GM19238 (cell line): ENCODE measurements around the gene S100A2.
A peak's percentile ranks its signal among the peaks of the same experiment; 100 is the strongest.
"Not testable (repeated sequence)": the region's sequence is repeated elsewhere in the genome, so short reads cannot be mapped to it uniquely, and the experiment has no call there.

Experiments
- DNase-seq: peaks from one replicate; pipeline ENCODE4 v3.0.0; 2011; ENCODE audit warnings: low spot score; ENCODE audit not compliant: insufficient read length

S100A2 gene

GRCh38 chr1:153532769-153533599 lies 32.7 kb downstream of the S100A2 start:
- peak; percentile 52 for DNase-seq

GRCh38 chr1:153532181-153532580 lies 33.5 kb downstream of the S100A2 start:
- DNase-seq: no peak

GRCh38 chr1:153531638-153532037 lies 34.0 kb downstream of the S100A2 start:
- DNase-seq: no peak

GRCh38 chr1:153527683-153528040 lies 38.0 kb downstream of the S100A2 start:
- no peak for DNase-seq

- DNase-seq: no peak
These were observed 38.5 kb downstream of the S100A2 start for GRCh38 chr1:153527023-153527682.

- DNase-seq: no peak
These were observed 39.5 kb downstream of the S100A2 start for GRCh38 chr1:153526132-153526543.

- no peak for DNase-seq
These were observed 40.4 kb downstream of the S100A2 start for GRCh38 chr1:153525088-153525728.

- DNase-seq: not testable (repeated sequence)
These were observed 43.1 kb downstream of the S100A2 start for GRCh38 chr1:153522353-153523048.

GRCh38 chr1:153521808-153522207 lies 43.8 kb downstream of the S100A2 start:
- not testable (repeated sequence) for DNase-seq

- no peak for DNase-seq
These were observed 44.7 kb downstream of the S100A2 start for GRCh38 chr1:153520818-153521476.

- not testable (repeated sequence) for DNase-seq
These were observed 45.4 kb downstream of the S100A2 start for GRCh38 chr1:153520137-153520691.

- no peak for DNase-seq
These were observed 46.4 kb downstream of the S100A2 start for GRCh38 chr1:153519242-153519641.

- DNase-seq: no peak
These were observed 49.9 kb downstream of the S100A2 start for GRCh38 chr1:153515504-153516394.

- no peak for DNase-seq
These were observed 52.0 kb downstream of the S100A2 start for GRCh38 chr1:153513666-153514065.

GRCh38 chr1:153513023-153513422 lies 52.6 kb downstream of the S100A2 start:
- no peak for DNase-seq
